WTC11 (cell line): ENCODE results near the gene CDC20B. TPM values are rescaled to one million over a fixed set of nuclear protein-coding genes. Genes with fewer than 3 reads are reported as not detected.

ENCODE experiments used
- ATAC-seq: fragments of 200-7000 bp; cut with Tn5 transposase; 2 replicates; pipeline ENCODE4 v1.10.0; 2021; ENCODE audit warnings: mild to moderate bottlenecking, moderate library complexity
- CTCF ChIA-PET: fragments of 300-600 bp; sonication (Branson Sonifier 250); formaldehyde crosslinking; loops from one replicate; lab custom pipeline; 2021; ENCODE audit warnings: antibody characterized with exemption; lab: Charles Lee
- POLR2A ChIA-PET: fragments of 350-600 bp; sonication (Branson Sonifier 250); formaldehyde crosslinking; loops from one replicate; lab custom pipeline; 2021; ENCODE audit warnings: antibody characterized with exemption; lab: Charles Lee
- DNase-seq: peaks from one replicate; pipeline ENCODE4 v3.0.0; 2021; ENCODE audit warnings: low spot score
- H3K27ac Mint-ChIP-seq: 2 replicates; pipeline ENCODE4 v1.8.0; 2021; ENCODE audit warnings: mixed read lengths
- H3K27me3 Mint-ChIP-seq: 2 replicates; pipeline ENCODE4 v1.8.0; 2021; ENCODE audit warnings: low read depth, mild to moderate bottlenecking, moderate library complexity, mixed read lengths
- H3K36me3 Mint-ChIP-seq: 2 replicates; pipeline ENCODE4 v1.8.0; 2021; ENCODE audit warnings: mixed read lengths
- H3K4me1 Mint-ChIP-seq: 2 replicates; pipeline ENCODE4 v1.8.0; 2022; ENCODE audit warnings: mixed read lengths
- H3K4me3 Mint-ChIP-seq: 2 replicates; pipeline ENCODE4 v1.8.0; 2021; ENCODE audit warnings: mild to moderate bottlenecking, moderate library complexity, mixed read lengths
- H3K9me3 Mint-ChIP-seq: 2 replicates; pipeline ENCODE4 v1.8.0; 2021; ENCODE audit warnings: mixed read lengths
- ARID4B ChIP-seq: sonication (generic); formaldehyde crosslinking; IDR thresholded peaks from 2 replicates; pipeline ENCODE4 v1.8.0; 2023; ENCODE audit warnings: missing genetic modification reagents, mild to moderate bottlenecking, borderline replicate concordance
- ATF1 ChIP-seq: sonication (generic); formaldehyde crosslinking; IDR thresholded peaks from 2 replicates; pipeline ENCODE4 v1.8.1; 2023; ENCODE audit warnings: mild to moderate bottlenecking, moderate library complexity, missing genetic modification reagents
- ATF3 ChIP-seq: sonication (generic); formaldehyde crosslinking; conservative IDR thresholded peaks from 2 replicates; pipeline ENCODE4 v1.8.1; 2022; ENCODE audit warnings: mild to moderate bottlenecking, missing genetic modification reagents
- CREM ChIP-seq: sonication (generic); formaldehyde crosslinking; IDR thresholded peaks from 2 replicates; pipeline ENCODE4 v1.8.1; 2022; ENCODE audit warnings: mild to moderate bottlenecking, missing genetic modification reagents, moderate library complexity
- E2F5 ChIP-seq: sonication (generic); formaldehyde crosslinking; IDR thresholded peaks from 2 replicates; pipeline ENCODE4 v1.8.1; 2022; ENCODE audit warnings: mild to moderate bottlenecking, moderate library complexity, missing genetic modification reagents
- ELF4 ChIP-seq: sonication (generic); formaldehyde crosslinking; IDR thresholded peaks from 2 replicates; pipeline ENCODE4 v1.8.1; 2022; ENCODE audit warnings: low read depth, mild to moderate bottlenecking, moderate library complexity, missing genetic modification reagents
- FOXJ3 ChIP-seq: sonication (generic); formaldehyde crosslinking; IDR thresholded peaks from 2 replicates; pipeline ENCODE4 v1.9.0; 2021; ENCODE audit warnings: missing genetic modification reagents, mild to moderate bottlenecking, borderline replicate concordance
- FOXP1 ChIP-seq: sonication (generic); formaldehyde crosslinking; IDR thresholded peaks from 2 replicates; pipeline ENCODE4 v1.8.0; 2022; ENCODE audit warnings: missing genetic modification reagents, mild to moderate bottlenecking, moderate library complexity, borderline replicate concordance
- HMGXB4 ChIP-seq: sonication (generic); formaldehyde crosslinking; IDR thresholded peaks from 2 replicates; pipeline ENCODE4 v1.8.1; 2023; ENCODE audit warnings: mild to moderate bottlenecking, moderate library complexity, missing genetic modification reagents
- IRF1 ChIP-seq: sonication (generic); formaldehyde crosslinking; IDR thresholded peaks from 2 replicates; pipeline ENCODE4 v1.8.0; 2023; ENCODE audit warnings: missing genetic modification reagents
- NFATC4 ChIP-seq: fragments of 250-450 bp; sonication (Bioruptor Pico); IDR thresholded peaks from 2 replicates; pipeline ENCODE4 v1.9.0; 2021; ENCODE audit warnings: mild to moderate bottlenecking
- NR3C1 ChIP-seq: sonication (generic); formaldehyde crosslinking; conservative IDR thresholded peaks from 2 replicates; pipeline ENCODE4 v1.8.1; 2023; ENCODE audit warnings: low read depth, mild to moderate bottlenecking, missing genetic modification reagents
- RORB ChIP-seq: fragments of 250-450 bp; sonication (Bioruptor Pico); IDR thresholded peaks from 2 replicates; pipeline ENCODE4 v1.9.0; 2021; ENCODE audit warnings: mild to moderate bottlenecking
- TEAD4 ChIP-seq: sonication (generic); formaldehyde crosslinking; IDR thresholded peaks from 2 replicates; pipeline ENCODE4 v1.8.0; 2022; ENCODE audit warnings: mild to moderate bottlenecking, missing genetic modification reagents
- ZNF121 ChIP-seq: sonication (generic); formaldehyde crosslinking; IDR thresholded peaks from 2 replicates; pipeline ENCODE4 v1.8.0; 2023; ENCODE audit warnings: missing genetic modification reagents
- ZNF219 ChIP-seq: sonication (generic); formaldehyde crosslinking; IDR thresholded peaks from 2 replicates; pipeline ENCODE4 v1.8.0; 2023; ENCODE audit warnings: missing genetic modification reagents, mild to moderate bottlenecking, borderline replicate concordance
- ZNF263 ChIP-seq: sonication (generic); formaldehyde crosslinking; IDR thresholded peaks from 2 replicates; pipeline ENCODE4 v1.8.1; 2022; ENCODE audit warnings: low read depth, mild to moderate bottlenecking, moderate library complexity, missing genetic modification reagents
- ZNF317 ChIP-seq: sonication (generic); formaldehyde crosslinking; IDR thresholded peaks from 2 replicates; pipeline ENCODE4 v1.8.1; 2023; ENCODE audit warnings: low read depth, mild to moderate bottlenecking, moderate library complexity, missing genetic modification reagents, borderline replicate concordance
- ZNF423 ChIP-seq: fragments of 250-450 bp; sonication (Bioruptor Pico); IDR thresholded peaks from 2 replicates; pipeline ENCODE4 v2.1.2; 2022; ENCODE audit warnings: mild to moderate bottlenecking, moderate library complexity
- total RNA-seq: library from RNA; stranded (reverse); gene quantifications from 3 replicates; pipeline ENCODE4 v1.2.3, GENCODE V29; 2021

Gene CDC20B
- total RNA-seq, 1 experiment from 2014 or later, result not detected

- no peak for TF ChIP-seq ATF1 (CRISPR knock-in tag)
- TF ChIP-seq FOXJ3, result no peak
- no peak for TF ChIP-seq IRF1
- TF ChIP-seq ELF4 (CRISPR knock-in tag), result no peak
- no peak for TF ChIP-seq HMGXB4 (CRISPR knock-in tag)
These were observed 18.2 kb upstream of the CDC20B start (continued) for GRCh38 chr5:55191165-55191564.

GRCh38 chr5:55188656-55189540 lies 15.9 kb upstream of the CDC20B start:
- H3K27ac Mint-ChIP-seq, result no peak overlapping the region
- H3K27me3 Mint-ChIP-seq, result peaks cover 55% of the 10 kb centered on the region
- DNase-seq (no peak), ATAC-seq (no peak)
- no peaks in the 10 kb centered on the region for H3K9me3 Mint-ChIP-seq
- no peaks in the 10 kb centered on the region for H3K4me1 Mint-ChIP-seq
- CTCF ChIA-PET, result interaction anchor here (1.0 kb wide), 1 partner anchor 35 kb away, joined by 3 read pairs; no protein-coding TSS in a partner anchor
- POLR2A ChIA-PET, result no interaction called here
- TF ChIP-seq NFATC4 (no peak), ZNF263 (CRISPR knock-in tag) (no peak), ZNF219 (no peak), ZNF317 (no peak), ZNF423 (CRISPR knock-in tag) (no peak), RORB (CRISPR knock-in tag) (no peak), ATF3 (CRISPR knock-in tag) (no peak), TEAD4 (CRISPR knock-in tag) (no peak)
- H3K36me3 Mint-ChIP-seq, result no peaks in the 10 kb centered on the region
- H3K4me3 Mint-ChIP-seq, result no peak overlapping the region

- peaks cover 61% of the 10 kb centered on the region for H3K27me3 Mint-ChIP-seq
- ATAC-seq (peak; percentile 60), DNase-seq (no peak)
- ChIA-PET CTCF (interaction anchor here (0.6 to 1.7 kb wide), 22 partner anchors 8 to 562 kb away, joined by 3 to 12 read pairs (median 4); partner anchors contain the start of genes CCNO and CDC20B), POLR2A (interaction anchor here (0.6 kb wide), 1 partner anchor 72 kb away, joined by 3 read pairs; no protein-coding TSS in a partner anchor)
- H3K27ac Mint-ChIP-seq, result no peak overlapping the region
- H3K36me3 Mint-ChIP-seq, result no peaks in the 10 kb centered on the region
- TF ChIP-seq FOXP1 (CRISPR knock-in tag) (no peak), CREM (CRISPR knock-in tag) (no peak), ARID4B (no peak), NR3C1 (no peak), ZNF121 (CRISPR knock-in tag) (no peak), E2F5 (CRISPR knock-in tag) (no peak)
- no peaks in the 10 kb centered on the region for H3K9me3 Mint-ChIP-seq
- H3K4me1 Mint-ChIP-seq, result no peaks in the 10 kb centered on the region
- H3K4me3 Mint-ChIP-seq, result no peak overlapping the region
These were observed 14.4 kb upstream of the CDC20B start for GRCh38 chr5:55187370-55187769.
